H1 (cell line): ENCODE results near the gene SPG7. TPM values are rescaled to one million over a fixed set of nuclear protein-coding genes. Genes with fewer than 3 reads are reported as not detected.

Source experiments
- ASH2L ChIP-seq: fragments of 200-600, 300-600 bp; sonication (generic); IDR thresholded peaks from one replicate; pipeline ENCODE4 v1.7.1; 2017; ENCODE audit warnings: low read length
- ATF2 ChIP-seq: IDR thresholded peaks from 2 replicates; pipeline ENCODE4 v1.6.1; 2012; ENCODE audit warnings: low read length, inconsistent platforms
- CTBP2 ChIP-seq: IDR thresholded peaks from 2 replicates; pipeline ENCODE4 v1.7.0; 2011; ENCODE audit warnings: borderline replicate concordance, mild to moderate bottlenecking, moderate library complexity, mixed read lengths, low read length; ENCODE audit not compliant: insufficient read depth, insufficient read length
- GTF2F1 ChIP-seq: IDR thresholded peaks from 2 replicates; pipeline ENCODE4 v1.6.1; 2012; ENCODE audit warnings: low read depth, low read length, improper control_type of control experiment, borderline replicate concordance
- HDAC2 ChIP-seq, 2 experiments: fragments of 300-600 bp in 1 of 2; sonication (generic) in 1 of 2; IDR thresholded peaks; 2 replicates each; pipeline ENCODE4 v1.6.1; 2011 to 2012; ENCODE audit warnings: low read depth in 2 of 2, low read length in 2 of 2, mild to moderate bottlenecking in 2 of 2, moderate library complexity in 2 of 2, borderline replicate concordance in 1 of 2, inconsistent platforms in 1 of 2
- JUN ChIP-seq: IDR thresholded peaks from 2 replicates; pipeline ENCODE4 v1.6.1; 2011; ENCODE audit warnings: low read depth, mild to moderate bottlenecking, improper control_type of control experiment, low read length
- KDM1A ChIP-seq: fragments of 200-600, 300-600 bp; sonication (generic); IDR thresholded peaks from 2 replicates; pipeline ENCODE4 v1.7.1; 2016; ENCODE audit warnings: mild to moderate bottlenecking, low read length, borderline replicate concordance
- KDM4A ChIP-seq: IDR thresholded peaks from one replicate; pipeline ENCODE4 v1.7.1; 2012; ENCODE audit warnings: low read depth, mild to moderate bottlenecking, moderate library complexity, low read length, inconsistent platforms; ENCODE audit not compliant: severe bottlenecking
- MAFK ChIP-seq: IDR thresholded peaks from 2 replicates; pipeline ENCODE4 v1.6.1; 2012; ENCODE audit warnings: low read depth, mild to moderate bottlenecking, improper control_type of control experiment, low read length
- NRF1 ChIP-seq: IDR thresholded peaks from 2 replicates; pipeline ENCODE4 v1.6.1; 2011; ENCODE audit warnings: mild to moderate bottlenecking, low read depth, low read length, improper control_type of control experiment
- PHF8 ChIP-seq: fragments of 200-600 bp; sonication (generic); conservative IDR thresholded peaks from 2 replicates; pipeline ENCODE4 v1.7.1; 2012; ENCODE audit warnings: low read depth, mild to moderate bottlenecking, inconsistent platforms, low read length, moderate library complexity
- POLR2A ChIP-seq, 2 experiments: IDR thresholded peaks; 1 replicate in 1 of 2; 2 replicates in 1 of 2; pipeline ENCODE4 v1.6.1; 2011; ENCODE audit warnings: low read depth in 2 of 2, low read length in 2 of 2, mild to moderate bottlenecking in 2 of 2; ENCODE audit errors: control extremely low read depth in 1 of 2
- POLR2AphosphoS5 ChIP-seq: IDR thresholded peaks from 2 replicates; pipeline ENCODE4 v1.6.1; 2011; ENCODE audit warnings: low read depth, low read length
- RAD21 ChIP-seq, 2 experiments: IDR thresholded peaks in 1 of 2; conservative IDR thresholded peaks in 1 of 2; 2 replicates each; pipeline ENCODE4 v1.6.1; 2011; ENCODE audit warnings: low read depth in 2 of 2, low read length in 2 of 2, improper control_type of control experiment in 1 of 2, inconsistent platforms in 1 of 2, mild to moderate bottlenecking in 1 of 2, moderate library complexity in 1 of 2
- RFX5 ChIP-seq: IDR thresholded peaks from 2 replicates; pipeline ENCODE4 v1.6.1; 2011; ENCODE audit warnings: low read depth, low read length, improper control_type of control experiment, borderline replicate concordance
- SAP30 ChIP-seq: fragments of 300-600 bp; sonication (generic); IDR thresholded peaks from 2 replicates; pipeline ENCODE4 v1.7.1; 2012; ENCODE audit warnings: low read length, moderate library complexity, mild to moderate bottlenecking, inconsistent platforms; ENCODE audit not compliant: insufficient read depth, insufficient replicate concordance
- SIRT6 ChIP-seq: IDR thresholded peaks from one replicate; pipeline ENCODE4 v1.7.1; 2012; ENCODE audit warnings: low read length, inconsistent platforms
- SP1 ChIP-seq: IDR thresholded peaks from 2 replicates; pipeline ENCODE4 v1.6.1; 2011; ENCODE audit warnings: low read depth, low read length
- SRF ChIP-seq: IDR thresholded peaks from 2 replicates; pipeline ENCODE4 v1.6.1; 2011; ENCODE audit warnings: mild to moderate bottlenecking, low read depth, low read length, moderate library complexity
- SUZ12 ChIP-seq: fragments of 200-600 bp; sonication (generic); IDR thresholded peaks from 2 replicates; pipeline ENCODE4 v1.6.1; 2012; ENCODE audit warnings: mild to moderate bottlenecking, inconsistent platforms, low read length, moderate library complexity, mixed read lengths
- polyA plus RNA-seq, 7 experiments: library from polyadenylated mRNA; depleted of rRNA in 3 of 7; stranded (reverse) in 5 of 7; unstranded in 2 of 7; fragments of >200 nt in 5 of 7; fragments of 200-250 nt in 2 of 7; gene quantifications; 1 replicate in 5 of 7; 2 replicates in 1 of 7; 4 replicates in 1 of 7; pipeline versions ENCODE4 v1.2.1 to v1.2.3, GENCODE V29; 2011 to 2013; ENCODE audit warnings: missing spikeins in 2 of 7, mixed read lengths in 2 of 7
- total RNA-seq: library from RNA; stranded (reverse); fragmentation: NEBNext Ultra II Directional; extraction: Animal tissue kit (Norgen Biotek cat#: 25700); gene quantifications from 2 replicates; pipeline ENCODE4 v1.2.1, GENCODE V29; 2021
- TF ChIP-seq, protein P1 (sequence below): IDR thresholded peaks from 2 replicates; pipeline ENCODE4 v1.6.1; 2011; ENCODE audit warnings: low read depth, mild to moderate bottlenecking, low read length; ENCODE audit not compliant: insufficient read depth

SPG7 gene
- total and polyA plus RNA-seq, 2 of the 8 experiments (the other 6 are each of a cell fraction or from before 2014, with no cell fraction given), result 72.1 to 113 TPM

- TF ChIP-seq RAD21 (IDR thresholded peaks at IDR 0.05 in 1 of 2, conservative IDR thresholded peaks at IDR 0.05 in 1 of 2; ENCODE audit: low read depth in 2 of 2, low read length in 2 of 2), result peak; percentile 49 to 64; a peak in 3 of 4 replicates
- TF ChIP-seq SAP30, result no peak
- no peak for TF ChIP-seq CTBP2
- no peak for TF ChIP-seq POLR2AphosphoS5
- TF ChIP-seq KDM1A, result no peak
- no peak for TF ChIP-seq ASH2L
- TF ChIP-seq HDAC2 (IDR thresholded peaks at IDR 0.05; ENCODE audit: borderline replicate concordance in 1 of 2, low read depth in 2 of 2, low read length in 2 of 2), result no peak
- no peak for TF ChIP-seq ATF2
- TF ChIP-seq GTF2F1, result no peak
- no peak for TF ChIP-seq PHF8
- TF ChIP-seq, protein P1, sequence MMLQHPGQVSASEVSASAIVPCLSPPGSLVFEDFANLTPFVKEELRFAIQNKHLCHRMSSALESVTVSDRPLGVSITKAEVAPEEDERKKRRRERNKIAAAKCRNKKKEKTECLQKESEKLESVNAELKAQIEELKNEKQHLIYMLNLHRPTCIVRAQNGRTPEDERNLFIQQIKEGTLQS, result no peak
- TF ChIP-seq SP1, result no peak
- no peak for TF ChIP-seq POLR2A (IDR thresholded peaks at IDR 0.05; ENCODE audit: control extremely low read depth in 1 of 2, low read depth in 2 of 2, low read length in 2 of 2)
- no peak for TF ChIP-seq NRF1
- TF ChIP-seq KDM4A, result no peak
- no peak for TF ChIP-seq SRF
- TF ChIP-seq RFX5, result no peak
- no peak for TF ChIP-seq SIRT6
- no peak for TF ChIP-seq JUN
- TF ChIP-seq MAFK, result no peak
- no peak for TF ChIP-seq SUZ12
These were observed 48.8 kb downstream of the SPG7 start (continued) for GRCh38 chr16:89556750-89557689.
